ENCODE data around the gene TUNAR.

The TUNAR gene

DNA sequence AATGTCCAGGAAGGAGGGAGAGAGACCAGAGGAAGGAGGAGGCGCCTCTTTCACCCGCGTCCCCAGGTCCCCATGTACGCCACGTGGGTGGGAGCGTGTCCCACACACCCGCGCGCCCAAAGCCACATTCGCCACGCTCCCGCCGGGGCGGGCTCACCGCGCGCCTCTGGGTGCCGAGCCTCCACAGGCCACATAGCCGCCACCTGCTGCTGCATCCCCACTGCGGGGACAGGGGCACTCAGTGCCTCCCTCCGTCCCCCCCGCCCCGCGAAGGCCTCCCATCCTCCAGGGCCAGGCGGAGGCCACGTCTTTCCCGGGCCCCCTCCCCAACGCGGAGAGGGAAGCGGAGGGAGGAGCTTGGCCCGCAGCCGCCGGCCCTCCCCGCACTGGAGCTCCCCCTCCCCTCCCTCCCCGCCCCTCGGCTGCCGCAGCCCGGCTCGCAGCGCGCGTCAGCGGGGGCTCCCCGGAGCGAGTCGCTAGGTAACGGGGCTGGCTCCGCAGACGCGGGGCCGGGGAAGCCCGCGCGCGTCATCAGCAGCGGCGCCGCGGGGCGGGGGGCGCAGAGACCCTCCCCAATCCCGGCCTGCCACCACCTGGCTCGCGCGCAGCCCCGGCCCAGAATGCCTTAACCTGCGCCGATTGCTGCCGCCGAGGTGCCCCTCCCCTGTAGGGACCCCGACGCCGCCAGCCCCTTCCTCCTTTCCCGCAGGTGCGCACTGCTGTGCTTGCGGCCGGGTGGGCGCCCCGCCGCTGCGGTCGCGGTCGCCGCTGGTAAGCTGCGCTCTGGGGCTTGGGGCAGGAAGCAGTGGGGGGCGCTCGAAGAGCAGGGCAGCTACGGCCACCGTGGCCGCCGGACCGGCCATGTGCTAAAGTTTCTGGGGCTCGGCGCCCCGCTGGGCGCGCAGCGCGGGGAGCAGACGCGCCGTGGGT is 536 bp upstream of the TUNAR start:
- no peak for DNase-seq

DNA sequence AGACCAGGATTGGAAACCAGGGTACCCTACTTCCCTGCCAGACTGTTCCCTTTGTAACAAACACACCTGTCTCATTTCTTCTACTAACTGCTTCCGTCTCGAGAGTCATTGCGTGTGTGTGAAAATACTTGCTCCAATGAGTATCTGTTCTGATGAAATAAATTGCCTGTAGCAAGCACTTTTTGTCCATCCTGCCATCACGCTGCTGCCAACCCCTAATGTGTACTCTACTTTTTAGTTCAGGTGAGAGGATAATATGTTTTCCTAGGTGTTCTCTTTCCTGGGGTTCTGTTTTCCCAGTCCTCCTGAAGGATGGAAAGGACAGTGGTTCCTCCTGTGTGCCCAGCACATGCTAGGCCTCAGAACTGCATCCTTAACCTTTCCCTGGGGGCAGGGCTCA is 1.0 kb downstream of the TUNAR start:
- DNase-seq, result no peak

DNA sequence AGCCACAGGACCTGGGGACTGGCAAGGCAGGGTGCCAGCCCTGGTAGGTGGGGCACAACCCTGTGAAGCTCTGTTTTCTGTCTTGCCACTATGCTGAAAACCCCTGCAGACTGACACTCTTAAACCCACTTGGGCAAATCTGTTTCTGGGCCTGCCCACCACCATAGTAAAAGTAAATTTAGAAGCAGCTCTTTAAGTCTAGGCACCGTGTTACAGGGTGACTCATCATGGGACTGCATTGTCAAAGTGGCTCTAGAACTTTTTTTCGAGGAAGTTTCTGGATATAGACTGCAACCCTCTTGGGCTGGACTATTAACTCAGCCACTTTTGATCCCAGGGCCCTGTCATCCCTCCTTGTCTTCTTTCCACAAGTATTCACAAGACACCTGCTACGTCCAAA is 7.7 kb downstream of the TUNAR start:
- no peak for DNase-seq

DNA sequence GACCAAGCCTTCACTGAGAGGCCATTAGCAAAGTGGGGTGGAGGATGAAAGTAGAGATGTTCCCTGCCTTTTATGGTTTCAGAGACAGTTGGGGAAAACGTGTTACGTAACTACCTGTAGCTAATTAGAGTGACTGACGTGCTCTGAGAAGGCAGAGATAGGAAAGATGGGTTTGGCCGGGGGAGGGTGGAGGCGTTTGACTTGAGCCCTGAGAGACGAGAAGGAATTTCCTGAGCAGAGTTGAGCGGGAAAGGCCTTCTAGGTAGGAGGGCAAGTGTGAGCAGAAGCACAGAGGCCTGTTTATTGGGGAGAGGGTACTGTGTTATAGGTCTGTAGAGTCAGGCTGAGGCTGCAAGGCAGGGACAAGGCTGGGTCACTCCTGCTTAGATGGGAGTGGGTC is 8.6 kb downstream of the TUNAR start:
- DNase-seq, result no peak

DNA sequence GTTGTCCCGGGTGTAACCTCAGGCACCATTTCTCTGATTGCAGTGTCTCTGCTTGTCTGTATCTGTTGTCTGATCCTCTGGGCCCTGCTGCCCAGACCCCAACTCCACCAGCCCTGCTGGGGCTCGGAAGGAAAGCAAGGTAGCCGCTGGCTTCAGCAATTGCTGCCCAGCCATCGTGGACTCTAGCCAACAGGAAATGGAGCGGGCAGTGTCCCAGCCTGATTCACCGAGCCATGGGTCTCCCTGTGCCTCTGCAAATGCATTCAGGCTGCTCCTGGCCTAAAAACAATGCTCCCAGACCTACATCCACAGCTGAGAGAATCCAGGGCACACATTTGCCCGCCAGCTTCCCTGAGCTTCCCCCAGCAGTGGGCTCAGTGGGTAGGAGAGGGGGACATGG is 9.2 kb downstream of the TUNAR start:
- no peak for DNase-seq

DNA sequence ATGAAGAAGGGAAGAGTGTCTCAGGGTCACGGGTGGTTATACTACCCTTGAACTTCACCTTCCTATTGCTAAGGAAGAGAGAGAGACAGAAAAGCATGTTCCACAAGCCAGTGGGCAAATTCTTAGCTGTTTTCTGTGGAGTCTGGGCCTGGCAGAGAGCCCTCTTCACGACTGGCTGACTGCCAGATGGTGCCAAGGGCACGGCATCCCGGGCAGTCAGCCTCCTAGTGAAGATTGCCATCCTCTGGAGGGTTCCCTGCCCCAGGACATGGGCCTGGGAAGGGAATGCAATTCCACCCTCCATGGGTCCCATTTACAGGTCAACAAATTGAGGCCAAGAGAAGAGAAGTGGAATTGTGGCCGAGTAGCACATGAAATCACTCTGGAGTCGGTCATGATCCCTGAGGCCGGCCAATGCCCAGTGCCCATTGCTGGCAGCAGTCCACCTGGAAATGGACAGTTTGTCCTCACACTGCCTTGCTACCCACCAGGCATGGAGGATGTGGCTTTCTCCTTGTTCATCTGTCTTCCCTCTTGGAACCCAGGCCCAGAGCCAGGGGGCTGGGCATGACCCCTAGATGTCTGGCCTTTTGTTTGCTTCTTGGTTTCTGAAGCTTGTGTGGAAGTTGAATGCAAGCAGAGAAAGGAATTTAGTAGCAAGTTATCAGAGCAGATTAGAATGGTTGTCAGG is 9.9 kb downstream of the TUNAR start:
- no peak for DNase-seq

DNA sequence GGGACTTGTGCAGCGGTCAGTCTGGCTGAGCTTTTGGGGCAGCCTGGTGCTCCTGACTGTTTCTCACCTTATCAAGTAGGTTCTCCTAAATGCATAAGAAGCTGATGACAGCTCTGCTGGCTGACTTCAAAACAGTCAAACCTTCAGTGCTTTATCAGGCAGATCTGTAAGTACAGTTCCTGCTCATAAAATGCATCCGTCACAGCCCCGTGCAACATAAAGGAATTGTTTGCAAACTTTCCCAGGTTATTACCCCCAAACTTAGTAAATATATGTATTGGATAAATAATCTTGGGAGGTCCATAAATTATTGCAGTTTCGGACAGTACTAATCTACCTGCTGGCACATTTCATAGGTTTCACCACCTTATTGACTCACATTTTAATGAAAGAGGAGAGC is 10.7 kb downstream of the TUNAR start:
- no peak for DNase-seq

DNA sequence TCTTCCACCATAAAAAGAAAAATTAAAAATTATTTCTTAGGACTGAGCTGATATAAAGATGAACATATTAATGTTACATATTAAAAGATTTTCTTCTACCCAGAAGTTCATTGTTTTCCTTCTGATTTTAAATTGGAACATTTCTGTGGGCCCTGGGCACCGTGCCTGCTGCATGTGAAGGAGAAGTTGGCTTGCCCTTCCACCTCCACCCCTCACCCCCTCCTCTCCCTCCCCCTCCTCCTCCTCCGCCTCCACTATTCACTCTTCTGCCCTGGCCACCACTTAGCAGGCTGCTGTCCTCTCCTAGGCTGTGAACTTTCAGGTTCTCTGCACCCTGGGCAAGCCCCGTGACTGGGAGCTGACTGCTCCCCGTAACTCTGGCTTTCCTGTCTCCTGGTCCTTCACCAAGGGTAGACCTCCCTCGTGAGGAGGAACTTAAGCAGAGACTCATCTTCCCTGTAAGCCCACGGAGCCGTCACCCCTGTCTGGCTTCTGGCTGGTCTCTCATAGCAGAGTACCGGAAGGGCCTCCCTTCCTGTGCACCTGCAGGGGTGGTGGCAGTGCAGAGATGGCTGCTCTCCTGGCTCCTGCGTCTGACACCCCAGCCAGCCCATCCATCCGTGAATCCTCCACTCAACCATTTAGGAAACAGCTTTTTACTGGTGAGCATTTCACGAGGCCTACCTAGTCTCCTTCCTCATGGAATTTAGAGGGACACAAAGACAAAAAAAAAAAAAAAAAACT is 12.8 kb downstream of the TUNAR start:
- no peak for DNase-seq

DNA sequence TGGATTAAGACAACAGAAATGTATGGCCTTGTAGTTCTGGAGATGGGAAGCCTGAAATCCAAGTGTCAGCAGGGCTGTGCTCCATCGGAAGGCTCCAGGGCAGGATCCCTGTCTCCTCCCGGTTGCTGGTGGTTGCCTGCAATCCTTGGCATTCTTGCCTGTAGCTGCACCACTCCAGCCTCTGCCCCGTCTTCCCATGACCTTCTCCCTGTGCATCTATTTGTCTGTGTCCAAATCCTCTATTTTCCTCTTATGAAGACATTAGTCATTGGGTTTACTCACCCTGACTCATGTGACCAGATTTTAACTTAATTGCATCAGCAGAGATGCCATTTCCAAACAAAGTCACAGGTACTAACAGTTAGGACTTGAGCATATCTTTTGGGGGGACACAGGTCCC is 15.1 kb downstream of the TUNAR start:
- no peak for DNase-seq

DNA sequence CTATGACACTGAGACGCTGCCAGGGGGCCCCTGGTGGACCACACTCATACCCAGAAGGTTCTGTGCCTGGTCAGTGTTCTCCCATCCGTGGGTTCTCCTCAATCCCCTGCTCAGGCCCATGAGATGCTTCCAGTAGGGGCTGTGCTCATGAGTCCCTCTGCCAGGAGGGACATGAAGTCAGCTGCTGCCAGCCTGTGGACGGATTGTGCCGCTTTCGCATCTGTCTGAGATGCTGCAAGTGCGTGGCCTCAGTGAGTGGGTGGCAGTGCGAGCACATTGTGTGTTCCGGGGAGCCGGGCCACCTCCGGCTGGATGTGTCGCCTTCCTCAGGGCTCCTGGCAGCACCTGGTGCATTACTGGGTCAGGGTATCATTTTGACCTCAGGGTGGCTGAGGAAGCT is 15.5 kb downstream of the TUNAR start:
- DNase-seq, result no peak

DNA sequence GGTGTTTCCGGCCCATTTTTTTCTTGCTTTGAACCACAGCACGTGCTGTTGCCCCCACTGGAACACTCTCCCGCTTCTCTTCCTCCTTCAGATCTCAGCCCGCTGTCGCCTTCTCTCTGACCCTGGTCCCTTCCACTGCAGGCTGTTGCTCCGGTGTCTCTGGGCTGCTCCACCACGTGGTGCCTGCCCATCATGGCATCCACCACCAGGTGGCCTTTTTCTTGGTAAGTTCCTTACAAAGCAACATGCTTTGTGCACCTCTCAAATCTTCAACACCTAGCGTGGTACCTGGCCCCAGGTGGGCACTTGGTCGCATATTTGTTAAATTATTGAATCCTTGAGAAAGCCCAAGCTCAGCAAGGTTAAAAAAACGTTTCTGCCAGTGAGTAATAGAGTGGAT is 19.1 kb downstream of the TUNAR start:
- no peak for DNase-seq

DNA sequence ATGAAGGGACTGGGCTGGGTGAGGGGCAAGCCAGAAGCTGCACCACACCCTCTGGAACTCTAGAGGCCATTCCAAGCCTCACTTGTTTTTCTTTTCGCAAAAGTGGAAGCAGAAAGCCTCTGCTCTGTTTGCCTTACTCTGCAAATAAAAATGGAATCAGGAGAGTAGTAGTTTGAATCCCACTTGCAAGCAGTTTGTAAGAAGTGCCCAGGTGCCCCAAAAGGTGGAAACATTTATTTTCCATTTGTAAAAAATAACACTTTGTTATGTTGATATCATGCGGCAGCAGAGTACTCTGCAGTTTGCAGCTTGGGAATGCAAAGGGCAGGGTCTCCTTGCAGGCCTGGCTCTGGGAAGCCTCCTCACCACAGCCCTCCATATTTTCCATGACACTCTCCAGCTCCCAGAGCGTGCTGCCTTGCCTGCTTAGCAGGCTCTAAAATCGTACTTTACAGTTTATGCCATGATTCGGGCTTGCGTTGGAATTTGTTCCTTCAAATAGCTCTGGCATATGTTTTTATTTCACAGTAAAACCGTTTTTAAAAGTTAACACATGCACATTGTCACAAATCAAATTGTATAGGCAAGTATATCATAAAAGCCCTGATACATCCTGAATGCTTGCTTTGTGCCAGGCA is 20.0 kb downstream of the TUNAR start:
- no peak for DNase-seq

DNA sequence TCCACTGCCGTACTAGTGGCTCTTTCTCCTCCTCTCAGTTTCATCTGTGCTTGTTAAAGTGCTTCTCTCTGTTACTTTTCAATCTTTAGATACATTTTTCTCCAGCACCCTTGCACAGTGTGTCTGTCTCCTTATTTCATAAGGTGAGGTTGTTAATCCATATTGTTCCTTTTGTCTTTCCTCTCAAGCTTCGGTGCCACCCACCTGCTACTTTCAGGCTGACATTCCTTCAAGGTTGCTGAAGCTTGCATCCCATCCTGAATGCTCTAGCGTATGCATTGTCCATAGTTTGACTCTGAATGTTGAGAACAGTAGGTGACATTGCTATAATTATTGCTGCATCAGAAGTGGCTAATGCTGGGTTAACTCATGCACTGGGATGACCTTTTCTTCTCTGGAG is 20.6 kb downstream of the TUNAR start:
- DNase-seq, result no peak

DNA sequence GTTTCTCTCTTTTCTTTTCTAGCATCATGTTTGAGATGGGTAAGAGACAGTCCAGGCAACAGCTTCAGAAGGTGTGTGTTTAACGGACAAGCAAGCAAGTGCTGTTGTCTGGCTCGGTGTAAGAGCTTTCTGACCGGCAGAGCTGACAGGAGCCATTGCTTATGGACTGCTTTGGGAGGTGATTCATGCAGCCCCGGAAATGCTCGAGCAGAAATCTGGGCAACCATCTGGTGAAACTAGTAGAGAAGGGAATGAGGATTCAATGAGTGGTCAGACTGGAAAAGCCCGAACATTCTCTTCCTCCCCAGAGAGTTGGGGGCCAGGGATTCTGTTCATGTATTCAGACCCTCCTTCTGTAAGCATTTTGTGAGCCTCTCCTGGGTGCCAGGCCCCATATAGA is 24.4 kb downstream of the TUNAR start:
- no peak for DNase-seq

DNA sequence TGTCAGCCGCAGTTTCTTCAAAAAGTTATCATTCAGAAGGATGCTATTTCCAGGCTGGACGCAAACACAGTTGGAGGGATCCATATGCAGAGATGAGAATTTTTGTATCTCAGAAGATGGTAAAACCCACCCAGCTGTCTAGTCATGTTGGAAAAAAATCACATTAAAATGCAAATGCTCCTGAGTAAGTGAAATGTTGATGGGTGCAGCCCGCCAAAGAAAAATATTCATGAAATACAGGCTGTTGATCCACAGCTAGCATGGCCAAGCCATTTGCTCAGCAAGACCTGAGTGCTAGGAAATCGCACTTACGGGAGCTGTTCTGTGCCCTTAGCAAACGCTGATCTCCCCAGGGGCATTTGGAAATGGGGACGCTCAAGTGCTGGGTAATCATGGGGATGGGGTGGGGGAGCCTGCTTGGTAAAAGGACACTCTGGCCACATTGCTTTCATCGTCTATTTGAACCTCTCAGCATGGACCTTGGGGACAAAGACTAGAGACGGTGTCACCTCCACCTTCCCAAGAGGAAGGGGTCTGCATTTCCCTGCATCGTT is 25.7 kb downstream of the TUNAR start:
- DNase-seq, result no peak

DNA sequence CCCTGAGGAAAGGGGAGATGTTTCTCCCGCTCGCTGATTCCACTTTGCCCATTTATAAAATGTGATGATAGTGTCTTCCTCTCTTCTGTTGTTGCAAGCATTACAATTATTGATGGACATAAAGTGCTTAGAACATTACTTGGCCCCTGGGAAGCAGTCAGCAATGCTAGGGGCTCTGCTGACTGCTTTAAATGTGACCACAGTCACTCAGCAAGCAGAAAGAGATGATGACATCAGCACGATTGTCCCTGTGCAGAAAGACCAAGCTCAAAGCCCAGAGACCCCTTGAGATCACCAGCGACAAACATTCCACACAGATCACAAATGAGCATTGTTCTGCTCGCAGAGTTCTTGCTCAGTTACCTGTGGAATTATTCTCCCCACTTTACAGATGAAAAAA is 26.5 kb downstream of the TUNAR start:
- DNase-seq, result no peak

DNA sequence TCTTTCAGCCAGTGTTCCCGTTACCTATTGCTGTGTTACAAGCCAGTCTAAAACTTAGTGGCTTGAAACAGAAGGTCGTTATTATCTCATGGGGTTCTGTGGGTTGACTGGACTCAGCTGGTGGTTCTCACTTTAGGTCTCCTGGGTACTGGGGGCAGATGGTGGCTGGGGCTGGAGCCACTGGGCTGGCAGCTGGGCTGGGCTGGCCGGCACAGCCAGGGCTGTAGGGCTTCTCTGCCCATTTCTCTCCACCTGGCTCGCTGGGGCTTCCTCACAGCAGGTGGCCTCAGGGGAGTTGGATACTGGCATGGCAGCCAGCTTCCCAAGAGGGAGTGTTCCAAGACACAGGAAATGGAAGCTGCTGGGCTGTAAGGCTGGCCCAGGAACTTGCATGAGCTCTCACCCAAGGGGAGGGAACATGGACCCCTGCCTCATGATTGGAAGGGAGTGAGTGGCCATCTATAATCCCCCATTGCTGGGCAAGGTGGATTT is 27.0 kb downstream of the TUNAR start:
- no peak for DNase-seq

DNA sequence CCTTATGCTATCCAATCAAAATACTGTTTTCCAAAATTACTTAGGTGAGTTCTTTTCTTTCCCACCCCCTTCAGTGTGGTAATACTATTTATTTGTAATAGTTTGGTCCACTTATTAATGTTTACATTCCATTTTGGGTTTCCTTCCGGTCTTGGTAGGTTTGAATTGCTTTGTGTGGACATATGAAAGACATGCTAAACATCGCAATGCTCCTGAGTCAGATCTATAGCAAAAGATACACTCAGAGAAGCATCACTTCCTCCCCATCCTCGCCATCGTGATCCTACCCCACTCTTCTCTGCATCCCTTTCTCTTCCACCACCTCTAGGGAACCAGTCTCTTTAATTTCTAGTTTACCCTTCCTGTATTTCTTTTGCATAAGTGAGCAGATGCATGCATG is 30.0 kb downstream of the TUNAR start:
- no peak for DNase-seq

DNA sequence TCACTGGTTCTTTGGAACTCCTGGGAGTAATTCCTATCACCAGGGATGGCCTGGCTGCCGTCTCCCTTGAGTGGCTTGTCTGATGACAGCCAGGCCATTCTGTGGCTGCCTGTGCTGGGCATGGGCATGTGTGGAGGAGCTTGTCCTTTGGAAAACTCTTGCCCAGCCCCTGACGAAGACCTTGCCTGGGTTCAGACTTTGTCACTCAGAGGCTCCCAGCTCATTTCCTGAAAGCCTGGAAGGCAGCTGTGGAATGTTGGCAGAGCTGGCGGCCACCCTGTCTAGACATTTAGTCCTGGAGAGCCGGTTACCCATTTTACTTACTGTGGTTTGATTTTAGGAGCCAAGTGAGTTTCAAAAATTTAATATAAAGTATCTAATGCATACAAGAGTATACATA is 34.0 kb downstream of the TUNAR start:
- DNase-seq, result no peak

DNA sequence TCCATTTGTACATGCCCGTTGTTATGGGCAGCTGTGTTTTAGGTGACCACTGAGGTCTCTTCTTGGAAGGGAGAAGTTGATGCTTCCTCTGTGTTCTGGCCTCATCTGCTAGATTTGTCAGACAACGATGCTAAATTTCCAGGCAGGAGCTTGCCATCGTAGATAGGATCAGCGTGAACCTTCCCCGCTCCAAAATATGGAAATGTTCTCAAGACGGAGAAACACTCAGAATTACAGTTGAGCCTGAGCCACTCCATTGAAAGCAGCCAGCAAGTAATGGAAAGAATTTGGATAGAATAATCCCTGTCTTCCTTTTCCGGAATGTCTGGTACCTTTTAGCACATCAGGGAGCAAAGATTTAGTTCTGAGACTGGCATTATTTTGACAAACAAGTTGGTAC is 34.8 kb downstream of the TUNAR start:
- DNase-seq, result no peak

DNA sequence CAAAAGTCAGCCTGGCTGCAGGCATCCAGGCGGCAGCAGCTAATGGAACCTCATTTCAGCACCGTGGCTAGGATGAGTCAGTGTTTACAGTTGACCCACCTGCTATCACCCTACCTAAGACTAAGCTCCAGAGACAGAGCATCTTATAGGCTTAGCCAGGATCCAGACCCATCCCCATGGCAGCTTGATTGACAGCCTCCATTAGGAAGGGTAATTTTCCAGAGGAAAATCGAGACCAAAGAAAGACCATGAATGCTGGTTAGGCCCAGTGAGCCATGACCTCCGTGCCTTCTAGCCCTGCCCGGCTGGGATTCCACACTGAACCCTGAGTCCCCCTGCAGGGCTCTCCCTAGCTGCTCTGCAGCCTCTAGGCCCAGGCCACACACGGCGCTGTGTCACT is 38.7 kb downstream of the TUNAR start:
- DNase-seq, result no peak

DNA sequence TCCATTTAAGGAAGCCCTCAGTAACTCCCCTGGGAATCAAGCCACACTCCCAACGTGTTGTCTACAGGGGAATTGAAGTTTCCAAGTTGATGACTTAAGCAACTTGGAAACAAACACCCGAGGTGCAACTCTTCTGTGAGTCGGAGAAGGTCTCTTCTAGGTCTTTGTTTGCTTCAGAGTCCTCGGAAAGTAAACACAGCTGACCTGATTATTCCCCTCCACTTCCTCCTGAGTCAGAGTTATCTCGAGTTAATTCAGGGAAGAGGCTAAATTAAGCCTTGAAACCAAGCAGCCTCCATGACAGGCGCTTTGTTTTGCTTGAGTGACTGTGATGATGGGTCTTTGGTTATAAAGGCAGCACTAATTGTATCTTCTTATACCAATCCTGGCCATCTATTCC is 41.8 kb downstream of the TUNAR start:
- no peak for DNase-seq
